Measurements from ENCODE around the gene ABTB2.

GRCh38 chr11:34243600-34244464 is 114.0 kb downstream of the ABTB2 start:
- TF ChIP-seq CTCF (IDR thresholded peaks at IDR 0.05), result no peak
- TF ChIP-seq POLR2A (IDR thresholded peaks at IDR 0.05), result no peak

Data from esophagus squamous epithelium (tissue), 4 donors.